ENCODE results near the gene HHIPL1. TPM values are rescaled to one million over a fixed set of nuclear protein-coding genes. Genes with fewer than 3 reads are reported as not detected.

Gene HHIPL1
- total and polyA plus RNA-seq, 4 donors: 0.31 to 4.0 (median 1.1) TPM

DNA sequence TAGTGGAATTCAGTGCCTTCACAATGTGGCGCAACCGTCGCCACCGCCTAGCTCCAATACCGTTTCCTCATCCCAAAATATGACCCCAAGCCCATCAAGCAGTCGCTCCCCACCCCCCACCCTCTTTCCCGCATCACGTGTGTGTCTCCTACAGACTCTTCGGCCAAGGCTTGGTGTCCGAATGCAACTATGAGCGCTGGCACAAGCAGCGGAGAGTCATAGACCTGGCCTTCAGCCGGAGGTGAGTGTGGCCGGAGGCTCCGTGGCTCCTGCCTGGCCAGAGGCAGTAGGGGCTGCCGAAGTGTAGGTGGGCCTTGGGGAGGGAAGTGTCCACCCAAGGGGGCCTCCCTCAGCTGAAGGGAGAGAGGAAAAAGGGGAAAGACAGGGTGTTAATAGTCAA is 54.9 kb downstream of the HHIPL1 start:
- H3K9ac ChIP-seq (ENCODE audit: insufficient read depth in 1 of 2, low read length in 2 of 2): no peak overlapping the region
- no peak for ATAC-seq (ENCODE audit: insufficient read depth, low FRiP score)
- peaks cover 0 to 5% (median 0%) of the 10 kb centered on the region in 5 donors for H3K4me1 ChIP-seq (ENCODE audit: control insufficient read depth in 5 of 5, insufficient read depth in 5 of 5, low read length in 5 of 5)
- no peak overlapping the region for H3K27ac ChIP-seq (ENCODE audit: low read depth in 1 of 2, low read length in 1 of 2)
- H3K27me3 ChIP-seq (ENCODE audit: control insufficient read depth in 3 of 3, insufficient read depth in 3 of 3, low read length in 2 of 3): no peaks in the 10 kb centered on the region
- H3K4me3 ChIP-seq: no peak overlapping the region
- H3K36me3 ChIP-seq (ENCODE audit: control insufficient read depth in 4 of 4, insufficient read depth in 4 of 4, low read length in 4 of 4): no peaks in the 10 kb centered on the region
- 93 to 95% methylated on average over 16 of the region's 16 CpGs for WGBS, 2 donors
- TF ChIP-seq, protein P1, sequence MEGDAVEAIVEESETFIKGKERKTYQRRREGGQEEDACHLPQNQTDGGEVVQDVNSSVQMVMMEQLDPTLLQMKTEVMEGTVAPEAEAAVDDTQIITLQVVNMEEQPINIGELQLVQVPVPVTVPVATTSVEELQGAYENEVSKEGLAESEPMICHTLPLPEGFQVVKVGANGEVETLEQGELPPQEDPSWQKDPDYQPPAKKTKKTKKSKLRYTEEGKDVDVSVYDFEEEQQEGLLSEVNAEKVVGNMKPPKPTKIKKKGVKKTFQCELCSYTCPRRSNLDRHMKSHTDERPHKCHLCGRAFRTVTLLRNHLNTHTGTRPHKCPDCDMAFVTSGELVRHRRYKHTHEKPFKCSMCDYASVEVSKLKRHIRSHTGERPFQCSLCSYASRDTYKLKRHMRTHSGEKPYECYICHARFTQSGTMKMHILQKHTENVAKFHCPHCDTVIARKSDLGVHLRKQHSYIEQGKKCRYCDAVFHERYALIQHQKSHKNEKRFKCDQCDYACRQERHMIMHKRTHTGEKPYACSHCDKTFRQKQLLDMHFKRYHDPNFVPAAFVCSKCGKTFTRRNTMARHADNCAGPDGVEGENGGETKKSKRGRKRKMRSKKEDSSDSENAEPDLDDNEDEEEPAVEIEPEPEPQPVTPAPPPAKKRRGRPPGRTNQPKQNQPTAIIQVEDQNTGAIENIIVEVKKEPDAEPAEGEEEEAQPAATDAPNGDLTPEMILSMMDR (IDR thresholded peaks at IDR 0.05; ENCODE audit: control extremely low read depth, extremely low read depth): no peak
- no peak for DNase-seq
- H3K9me3 ChIP-seq (ENCODE audit: control insufficient read depth in 4 of 4, insufficient read depth in 3 of 4, low read length in 3 of 4): peaks cover 0 to 10% (median 5%) of the 10 kb centered on the region in 4 donors

DNA sequence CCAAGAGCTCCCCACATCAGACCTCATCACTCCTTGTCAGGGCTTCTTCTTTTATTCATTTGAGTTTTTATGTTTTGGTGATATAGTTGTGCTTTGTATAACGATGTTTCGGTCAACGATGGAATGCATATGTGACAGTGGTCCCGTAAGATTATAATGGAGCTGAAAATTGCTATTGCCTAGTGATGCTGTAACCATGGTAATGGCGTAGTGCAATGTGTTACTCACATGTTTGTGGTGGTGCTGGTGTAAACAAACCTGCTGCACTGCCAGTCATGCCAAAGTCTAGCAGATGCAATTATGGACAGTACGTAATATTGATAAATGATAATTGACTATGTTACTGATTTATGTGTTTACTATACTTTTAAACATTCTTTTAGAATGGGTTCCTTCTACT is 55.5 kb downstream of the HHIPL1 start:
- Histone ChIP-seq H3K27ac (ENCODE audit: low read depth in 1 of 2, low read length in 1 of 2) (no peak overlapping the region), H3K9me3 (ENCODE audit: control insufficient read depth in 4 of 4, insufficient read depth in 3 of 4, low read length in 3 of 4) (peaks cover 0 to 10% (median 5%) of the 10 kb centered on the region in 4 donors), H3K4me1 (ENCODE audit: control insufficient read depth in 5 of 5, insufficient read depth in 5 of 5, low read length in 5 of 5) (peaks cover 0 to 5% (median 0%) of the 10 kb centered on the region in 5 donors), H3K27me3 (ENCODE audit: control insufficient read depth in 3 of 3, insufficient read depth in 3 of 3, low read length in 2 of 3) (no peaks in the 10 kb centered on the region), H3K36me3 (ENCODE audit: control insufficient read depth in 4 of 4, insufficient read depth in 4 of 4, low read length in 4 of 4) (no peaks in the 10 kb centered on the region), H3K9ac (ENCODE audit: insufficient read depth in 1 of 2, low read length in 2 of 2) (no peak overlapping the region), H3K4me3 (no peak overlapping the region)
- no peak for DNase-seq
- whole genome bisulfite sequencing, 2 donors: 97% methylated on average over 6 of the region's 6 CpGs
- no peak for ATAC-seq (ENCODE audit: insufficient read depth, low FRiP score)
- TF ChIP-seq, protein P1 (IDR thresholded peaks at IDR 0.05; ENCODE audit: control extremely low read depth, extremely low read depth): no peak

DNA sequence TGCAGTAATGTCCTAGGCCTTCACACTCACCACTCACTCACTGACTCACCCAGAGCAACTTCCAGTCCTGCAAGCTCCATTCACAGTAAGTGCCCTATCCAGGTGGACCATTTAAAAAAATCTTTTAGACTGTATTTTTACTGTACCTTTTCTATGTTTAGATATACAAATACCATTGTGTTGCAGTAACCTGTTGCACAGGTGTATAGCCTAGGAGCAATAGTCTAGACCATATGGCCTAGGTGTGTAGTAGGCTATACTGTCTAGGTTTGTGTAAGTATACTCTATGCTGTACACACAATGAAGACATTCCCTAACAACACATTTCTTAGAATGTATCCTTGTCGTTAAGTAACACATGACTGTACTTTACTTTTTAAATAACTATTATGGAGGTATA is 56.3 kb downstream of the HHIPL1 start:
- 92 to 98% methylated on average over 1 of the region's 1 CpG for WGBS, 2 donors
- no peak for DNase-seq
- H3K27ac ChIP-seq (ENCODE audit: low read depth in 1 of 2, low read length in 1 of 2): no peak overlapping the region
- H3K9ac ChIP-seq (ENCODE audit: insufficient read depth in 1 of 2, low read length in 2 of 2): no peak overlapping the region
- no peaks in the 10 kb centered on the region for H3K36me3 ChIP-seq (ENCODE audit: control insufficient read depth in 4 of 4, insufficient read depth in 4 of 4, low read length in 4 of 4)
- TF ChIP-seq, protein P1 (IDR thresholded peaks at IDR 0.05; ENCODE audit: control extremely low read depth, extremely low read depth): no peak
- H3K9me3 ChIP-seq (ENCODE audit: control insufficient read depth in 4 of 4, insufficient read depth in 3 of 4, low read length in 3 of 4): peaks cover 0 to 10% (median 5%) of the 10 kb centered on the region in 4 donors
- ATAC-seq (ENCODE audit: insufficient read depth, low FRiP score): no peak
- H3K4me1 ChIP-seq (ENCODE audit: control insufficient read depth in 5 of 5, insufficient read depth in 5 of 5, low read length in 5 of 5): peaks cover 0 to 5% (median 0%) of the 10 kb centered on the region in 5 donors
- no peak overlapping the region for H3K4me3 ChIP-seq
- H3K27me3 ChIP-seq (ENCODE audit: control insufficient read depth in 3 of 3, insufficient read depth in 3 of 3, low read length in 2 of 3): no peaks in the 10 kb centered on the region

DNA sequence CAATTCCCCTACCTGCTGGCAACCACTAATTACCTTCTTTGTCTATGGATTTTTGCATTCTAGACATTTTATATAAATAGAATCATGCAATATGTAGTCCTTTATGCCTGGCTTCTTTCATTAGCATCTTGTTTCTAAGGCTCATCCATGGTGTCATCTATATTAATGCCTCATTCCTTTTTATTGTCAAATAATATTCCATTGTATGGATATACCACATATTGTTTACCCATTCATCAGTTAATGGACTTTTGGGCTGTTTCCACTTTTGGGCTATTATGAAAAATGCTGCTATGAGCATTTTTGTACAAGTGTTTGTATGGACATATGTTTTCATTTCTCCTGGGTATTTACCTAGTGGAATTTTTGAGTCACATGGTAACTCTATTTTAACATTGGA is 57.2 kb downstream of the HHIPL1 start:
- H3K4me3 ChIP-seq: no peak overlapping the region
- ATAC-seq (ENCODE audit: insufficient read depth, low FRiP score): no peak
- H3K9ac ChIP-seq (ENCODE audit: insufficient read depth in 1 of 2, low read length in 2 of 2): no peak overlapping the region
- peaks cover 0 to 5% (median 0%) of the 10 kb centered on the region in 5 donors for H3K4me1 ChIP-seq (ENCODE audit: control insufficient read depth in 5 of 5, insufficient read depth in 5 of 5, low read length in 5 of 5)
- H3K27me3 ChIP-seq (ENCODE audit: control insufficient read depth in 3 of 3, insufficient read depth in 3 of 3, low read length in 2 of 3): no peaks in the 10 kb centered on the region
- H3K9me3 ChIP-seq (ENCODE audit: control insufficient read depth in 4 of 4, insufficient read depth in 3 of 4, low read length in 3 of 4): peaks cover 0 to 10% (median 5%) of the 10 kb centered on the region in 4 donors
- TF ChIP-seq, protein P1 (IDR thresholded peaks at IDR 0.05; ENCODE audit: control extremely low read depth, extremely low read depth): no peak
- no peak for DNase-seq
- H3K27ac ChIP-seq (ENCODE audit: low read depth in 1 of 2, low read length in 1 of 2): no peak overlapping the region
- no peaks in the 10 kb centered on the region for H3K36me3 ChIP-seq (ENCODE audit: control insufficient read depth in 4 of 4, insufficient read depth in 4 of 4, low read length in 4 of 4)
